ENCODE measurements around the gene GSX1. TPM values are rescaled to one million over a fixed set of nuclear protein-coding genes. Genes with fewer than 3 reads are reported as not detected.

The GSX1 gene
- polyA plus RNA-seq, 3 donors, result not detected

DNA sequence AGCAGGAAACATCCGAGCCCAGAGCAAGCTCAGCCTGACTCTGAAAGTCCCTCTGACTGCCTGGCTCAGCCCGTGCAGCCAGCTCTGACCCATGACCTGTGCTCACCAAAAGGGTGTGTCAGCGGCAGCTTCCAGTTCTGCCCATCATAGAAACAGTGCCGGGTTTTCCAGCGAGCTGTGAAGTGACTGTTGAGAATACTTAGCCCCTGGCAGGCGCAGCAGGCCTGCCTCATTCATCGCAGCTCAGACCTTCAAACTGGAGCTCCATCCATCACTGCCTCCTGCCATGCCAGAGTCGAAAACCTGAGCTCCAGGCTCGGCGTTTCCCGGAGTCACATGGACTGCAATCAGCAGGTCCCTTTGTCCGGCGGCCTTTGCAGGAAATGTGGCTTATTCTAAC, 16.3 kb upstream of the GSX1 start:
- H3K27ac ChIP-seq (ENCODE audit: low read depth in 1 of 2, low read length in 2 of 2), result no peak overlapping the region
- peaks cover 0 to 3% (median 0%) of the 10 kb centered on the region in 7 donors for H3K9me3 Mint-ChIP-seq
- TF ChIP-seq, protein P1, sequence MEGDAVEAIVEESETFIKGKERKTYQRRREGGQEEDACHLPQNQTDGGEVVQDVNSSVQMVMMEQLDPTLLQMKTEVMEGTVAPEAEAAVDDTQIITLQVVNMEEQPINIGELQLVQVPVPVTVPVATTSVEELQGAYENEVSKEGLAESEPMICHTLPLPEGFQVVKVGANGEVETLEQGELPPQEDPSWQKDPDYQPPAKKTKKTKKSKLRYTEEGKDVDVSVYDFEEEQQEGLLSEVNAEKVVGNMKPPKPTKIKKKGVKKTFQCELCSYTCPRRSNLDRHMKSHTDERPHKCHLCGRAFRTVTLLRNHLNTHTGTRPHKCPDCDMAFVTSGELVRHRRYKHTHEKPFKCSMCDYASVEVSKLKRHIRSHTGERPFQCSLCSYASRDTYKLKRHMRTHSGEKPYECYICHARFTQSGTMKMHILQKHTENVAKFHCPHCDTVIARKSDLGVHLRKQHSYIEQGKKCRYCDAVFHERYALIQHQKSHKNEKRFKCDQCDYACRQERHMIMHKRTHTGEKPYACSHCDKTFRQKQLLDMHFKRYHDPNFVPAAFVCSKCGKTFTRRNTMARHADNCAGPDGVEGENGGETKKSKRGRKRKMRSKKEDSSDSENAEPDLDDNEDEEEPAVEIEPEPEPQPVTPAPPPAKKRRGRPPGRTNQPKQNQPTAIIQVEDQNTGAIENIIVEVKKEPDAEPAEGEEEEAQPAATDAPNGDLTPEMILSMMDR (IDR thresholded peaks at IDR 0.05), result no peak
- no peaks in the 10 kb centered on the region for H3K4me1 ChIP-seq (ENCODE audit: control insufficient read depth in 1 of 2, insufficient read depth in 2 of 2, low read length in 2 of 2)
- no peak overlapping the region for H2AFZ ChIP-seq (ENCODE audit: insufficient read depth, low read depth, low read length, poor library complexity, severe bottlenecking)
- H3K9ac ChIP-seq (ENCODE audit: insufficient read depth, low read length, poor library complexity, severe bottlenecking), result no peak overlapping the region
- peaks cover 10 to 15% of the 10 kb centered on the region in 2 donors for H3K27me3 ChIP-seq (ENCODE audit: control insufficient read depth in 2 of 2, insufficient read depth in 2 of 2, low read length in 2 of 2)
- H3K4me2 ChIP-seq (replicated peaks; ENCODE audit: extremely low read depth, low read length, poor library complexity, severe bottlenecking), result no peak overlapping the region
- no peaks in the 10 kb centered on the region for H3K36me3 ChIP-seq (replicated peaks in 1 of 2; ENCODE audit: control insufficient read depth in 1 of 2, insufficient read depth in 2 of 2, low read length in 2 of 2)
- H3K79me2 ChIP-seq (ENCODE audit: insufficient read depth, low read length), result no peaks in the 10 kb centered on the region
- H3K9me3 ChIP-seq (replicated peaks in 1 of 2; ENCODE audit: control insufficient read depth in 1 of 2, insufficient read depth in 1 of 2, low read length in 2 of 2), result no peaks in the 10 kb centered on the region
- no peak overlapping the region for H3K27ac Mint-ChIP-seq
- no peaks in the 10 kb centered on the region for H3K36me3 Mint-ChIP-seq
- no peak for DNase-seq
- 54% methylated on average over 6 of the region's 13 CpGs for WGBS (ENCODE audit: insufficient coverage)
- peaks cover 2% of the 10 kb centered on the region for H3K4me1 Mint-ChIP-seq
- no peak overlapping the region for H3K4me3 Mint-ChIP-seq
- H3K27me3 Mint-ChIP-seq (ENCODE audit: low read depth in 3 of 3), result peaks cover 14 to 38% (median 17%) of the 10 kb centered on the region in 3 donors
- H3K4me3 ChIP-seq (replicated peaks in 1 of 3; ENCODE audit: low read depth in 2 of 3, low read length in 3 of 3), result no peak overlapping the region
- intact Hi-C loops (cut with micrococcal nuclease), result no loop called here
- no peaks in the 10 kb centered on the region for H4K20me1 ChIP-seq (ENCODE audit: insufficient read depth, low read length)

DNA sequence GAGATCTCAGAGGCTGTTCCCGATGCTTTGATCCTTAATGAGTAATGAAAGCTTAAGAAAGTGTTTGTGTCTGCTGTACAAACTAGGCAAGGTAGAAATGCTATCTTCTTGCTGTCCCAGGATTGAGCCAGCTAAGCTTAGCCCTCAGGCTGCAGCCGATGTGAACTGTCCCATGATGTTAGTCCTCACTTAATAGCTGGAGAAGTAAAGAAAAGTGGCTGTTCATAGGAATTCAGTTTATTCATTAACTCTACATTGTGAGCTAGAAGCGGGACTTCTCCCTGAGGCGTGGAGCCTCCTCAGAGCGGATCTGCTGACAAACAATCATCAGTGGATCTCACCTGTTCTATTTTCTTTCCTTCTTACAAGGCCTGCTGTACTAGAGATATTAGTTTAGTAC, 10.1 kb upstream of the GSX1 start:
- H3K27me3 Mint-ChIP-seq (ENCODE audit: low read depth in 3 of 3), result peaks cover 31 to 57% (median 34%) of the 10 kb centered on the region in 3 donors
- Histone ChIP-seq H3K4me3 (replicated peaks in 1 of 3; ENCODE audit: low read depth in 2 of 3, low read length in 3 of 3) (no peak overlapping the region), H3K4me2 (replicated peaks; ENCODE audit: extremely low read depth, low read length, poor library complexity, severe bottlenecking) (no peak overlapping the region), H3K4me1 (ENCODE audit: control insufficient read depth in 1 of 2, insufficient read depth in 2 of 2, low read length in 2 of 2) (no peaks in the 10 kb centered on the region), H4K20me1 (ENCODE audit: insufficient read depth, low read length) (no peaks in the 10 kb centered on the region), H3K36me3 (replicated peaks in 1 of 2; ENCODE audit: control insufficient read depth in 1 of 2, insufficient read depth in 2 of 2, low read length in 2 of 2) (no peaks in the 10 kb centered on the region), H3K27ac (ENCODE audit: low read depth in 1 of 2, low read length in 2 of 2) (no peak overlapping the region), H3K27me3 (ENCODE audit: control insufficient read depth in 2 of 2, insufficient read depth in 2 of 2, low read length in 2 of 2) (peaks cover 40 to 48% of the 10 kb centered on the region in 2 donors), H3K79me2 (ENCODE audit: insufficient read depth, low read length) (no peaks in the 10 kb centered on the region), H2AFZ (ENCODE audit: insufficient read depth, low read depth, low read length, poor library complexity, severe bottlenecking) (no peak overlapping the region), H3K9me3 (replicated peaks in 1 of 2; ENCODE audit: control insufficient read depth in 1 of 2, insufficient read depth in 1 of 2, low read length in 2 of 2) (no peaks in the 10 kb centered on the region), H3K9ac (ENCODE audit: insufficient read depth, low read length, poor library complexity, severe bottlenecking) (no peak overlapping the region)
- TF ChIP-seq, protein P1 (IDR thresholded peaks at IDR 0.05), result no peak
- DNase-seq, result no peak
- no peaks in the 10 kb centered on the region for H3K36me3 Mint-ChIP-seq
- intact Hi-C loops (cut with micrococcal nuclease), result no loop called here
- peaks cover 0 to 3% (median 0%) of the 10 kb centered on the region in 7 donors for H3K9me3 Mint-ChIP-seq
- peaks cover 2% of the 10 kb centered on the region for H3K4me1 Mint-ChIP-seq
- 67% methylated on average over 1 of the region's 5 CpGs for WGBS (ENCODE audit: insufficient coverage)
- H3K4me3 Mint-ChIP-seq, result no peak overlapping the region
- H3K27ac Mint-ChIP-seq, result no peak overlapping the region
